Lower leg skin (tissue), 4 donors: Measurements from ENCODE around the gene UQCRC1. TPM values are rescaled to one million over a fixed set of nuclear protein-coding genes. Genes with fewer than 3 reads are reported as not detected.

Source experiments
- DNase-seq, 2 donors: peaks; one replicate each; pipeline ENCODE4 v3.0.0-alpha.2; 2019; ENCODE audit warnings: low spot score in 2 of 2
- H3K4me3 ChIP-seq: fragments of 200-600 bp; sonication (generic); 2 replicates; pipeline ENCODE4 v1.5.1; 2017; ENCODE audit warnings: mild to moderate bottlenecking, low read depth; ENCODE audit not compliant: poor library complexity, severe bottlenecking
- POLR2A ChIP-seq, 2 donors: fragments of 450-650 bp; IDR thresholded peaks; one replicate each; pipeline ENCODE4 v1.6.1; 2016 to 2017; ENCODE audit warnings: antibody characterized with exemption in 2 of 2, mild to moderate bottlenecking in 1 of 2, moderate library complexity in 1 of 2
- WGBS, 2 donors: methylation state at CpG; one replicate each; pipeline ENCODE4 v1.1.5; 2018; 5-methylcytosine and 5-hydroxymethylcytosine counted together
- intact Hi-C: fragments of 100-400 bp; cut with DNase I; formaldehyde crosslinking; loops from one replicate; pipeline ENCODE4 v1.15.0; 2023; ENCODE audit warnings: low total_unique reads
- total RNA-seq, 4 donors: library from RNA; depleted of rRNA; stranded (reverse); fragments of >200 nt; gene quantifications; one replicate each; pipeline ENCODE4 v1.1.0, GENCODE V29; 2016
- TF ChIP-seq, protein P1 (sequence below), 3 donors: fragments of 450-650 bp; IDR thresholded peaks; one replicate each; pipeline ENCODE4 v1.5.1; 2016; ENCODE audit warnings: antibody characterized with exemption in 3 of 3, mild to moderate bottlenecking in 3 of 3, moderate library complexity in 2 of 3

The UQCRC1 gene
- total RNA-seq, 4 donors from 2014 or later = 240 to 373 (median 334) TPM

DNA sequence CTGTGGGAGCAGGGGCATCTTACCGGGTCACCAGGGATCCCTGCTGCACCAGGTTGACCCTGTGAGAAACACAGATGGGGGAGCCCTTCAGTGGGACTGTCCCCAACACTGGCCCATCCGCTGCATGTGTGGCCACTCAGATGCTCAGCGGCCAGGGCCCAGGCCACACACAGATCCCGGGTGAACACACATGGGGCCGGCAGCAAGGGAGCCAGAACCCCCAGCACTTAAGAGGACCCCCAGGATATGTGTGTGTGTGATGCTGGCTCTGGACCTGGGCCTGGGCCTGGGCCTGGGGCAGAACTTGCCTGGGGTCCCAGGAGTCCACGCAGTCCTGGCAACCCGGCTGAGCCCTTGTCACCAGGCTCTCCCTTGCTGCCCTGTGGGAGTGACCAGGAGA lies 41.0 kb downstream of the UQCRC1 start:
- no peak for DNase-seq
- WGBS, 2 donors = 80 to 84% methylated on average over 3 to 7 of the region's 7 CpGs
- intact Hi-C loops = no loop called here
- no peak overlapping the region for H3K4me3 ChIP-seq
- TF ChIP-seq, protein P1, sequence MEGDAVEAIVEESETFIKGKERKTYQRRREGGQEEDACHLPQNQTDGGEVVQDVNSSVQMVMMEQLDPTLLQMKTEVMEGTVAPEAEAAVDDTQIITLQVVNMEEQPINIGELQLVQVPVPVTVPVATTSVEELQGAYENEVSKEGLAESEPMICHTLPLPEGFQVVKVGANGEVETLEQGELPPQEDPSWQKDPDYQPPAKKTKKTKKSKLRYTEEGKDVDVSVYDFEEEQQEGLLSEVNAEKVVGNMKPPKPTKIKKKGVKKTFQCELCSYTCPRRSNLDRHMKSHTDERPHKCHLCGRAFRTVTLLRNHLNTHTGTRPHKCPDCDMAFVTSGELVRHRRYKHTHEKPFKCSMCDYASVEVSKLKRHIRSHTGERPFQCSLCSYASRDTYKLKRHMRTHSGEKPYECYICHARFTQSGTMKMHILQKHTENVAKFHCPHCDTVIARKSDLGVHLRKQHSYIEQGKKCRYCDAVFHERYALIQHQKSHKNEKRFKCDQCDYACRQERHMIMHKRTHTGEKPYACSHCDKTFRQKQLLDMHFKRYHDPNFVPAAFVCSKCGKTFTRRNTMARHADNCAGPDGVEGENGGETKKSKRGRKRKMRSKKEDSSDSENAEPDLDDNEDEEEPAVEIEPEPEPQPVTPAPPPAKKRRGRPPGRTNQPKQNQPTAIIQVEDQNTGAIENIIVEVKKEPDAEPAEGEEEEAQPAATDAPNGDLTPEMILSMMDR (IDR thresholded peaks at IDR 0.05) = no peak
- no peak for TF ChIP-seq POLR2A (IDR thresholded peaks at IDR 0.05)

DNA sequence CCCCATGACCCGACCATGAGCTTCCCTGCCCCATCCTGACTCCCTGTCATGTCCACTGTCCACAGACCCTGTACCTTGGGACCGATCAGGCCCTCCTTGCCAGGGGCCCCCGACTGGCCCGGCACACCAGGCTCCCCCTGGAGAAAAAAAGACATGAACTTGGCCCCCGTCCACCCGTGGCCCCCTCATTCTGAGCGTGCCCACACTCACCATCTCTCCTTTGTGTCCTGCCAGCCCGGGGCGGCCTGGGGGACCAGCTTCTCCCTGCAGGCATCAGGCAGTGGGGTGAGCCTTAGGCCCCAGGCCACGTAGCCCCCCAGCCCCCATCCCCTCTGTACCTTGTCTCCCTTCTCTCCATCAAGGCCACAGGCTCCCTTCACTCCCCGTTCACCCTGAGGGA lies 41.9 kb downstream of the UQCRC1 start:
- no peak overlapping the region for H3K4me3 ChIP-seq
- 79 to 83% methylated on average over 11 of the region's 11 CpGs for WGBS, 2 donors
- intact Hi-C loops = no loop called here
- DNase-seq = no peak
- no peak for TF ChIP-seq POLR2A (IDR thresholded peaks at IDR 0.05)
- TF ChIP-seq, protein P1 (IDR thresholded peaks at IDR 0.05) = no peak

DNA sequence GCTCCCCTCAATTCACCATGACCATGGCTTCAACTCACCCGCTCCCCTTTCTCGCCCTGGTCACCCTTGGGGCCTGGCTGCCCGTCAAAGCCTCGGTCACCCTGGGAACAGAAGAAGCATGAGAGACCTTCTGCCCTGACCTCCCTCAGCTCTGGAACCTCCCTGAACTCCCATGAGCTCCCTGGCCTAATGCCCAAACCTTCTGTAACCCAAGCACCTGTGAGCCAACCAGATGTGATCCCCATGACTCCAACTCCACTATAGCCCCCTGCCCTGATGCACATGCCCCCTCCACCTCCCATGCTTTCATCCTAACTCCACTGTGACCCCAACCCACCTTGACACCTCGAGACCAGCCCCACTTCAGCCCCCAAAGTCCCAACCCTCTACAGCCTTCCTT lies 42.4 kb downstream of the UQCRC1 start:
- no peak overlapping the region for H3K4me3 ChIP-seq
- WGBS, 2 donors = 73 to 89% methylated on average over 5 of the region's 5 CpGs
- no peak for DNase-seq
- TF ChIP-seq, protein P1 (IDR thresholded peaks at IDR 0.05) = no peak
- no peak for TF ChIP-seq POLR2A (IDR thresholded peaks at IDR 0.05)
- intact Hi-C loops = no loop called here

DNA sequence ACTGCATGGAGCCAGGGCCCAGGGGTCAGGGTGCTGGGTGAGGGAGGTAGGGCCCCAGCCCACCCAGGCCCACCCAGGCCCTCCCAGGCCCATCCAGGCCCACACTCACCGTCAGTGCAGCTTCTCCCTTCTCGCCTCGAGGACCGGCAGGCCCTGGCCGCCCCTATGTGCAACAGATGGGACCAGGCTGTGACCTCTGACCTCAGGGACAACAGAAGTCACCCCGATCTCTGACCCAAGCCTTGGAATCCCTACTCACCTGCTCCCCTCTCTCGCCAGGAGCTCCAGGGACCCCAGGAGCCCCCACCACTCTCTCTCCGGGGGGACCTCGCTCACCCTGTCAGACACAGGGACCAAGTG lies 43.1 kb downstream of the UQCRC1 start:
- WGBS, 2 donors = 78 to 89% methylated on average over 9 of the region's 9 CpGs
- H3K4me3 ChIP-seq = no peak overlapping the region
- intact Hi-C loops = no loop called here
- no peak for TF ChIP-seq POLR2A (IDR thresholded peaks at IDR 0.05)
- TF ChIP-seq, protein P1 (IDR thresholded peaks at IDR 0.05) = no peak
- DNase-seq = no peak

DNA sequence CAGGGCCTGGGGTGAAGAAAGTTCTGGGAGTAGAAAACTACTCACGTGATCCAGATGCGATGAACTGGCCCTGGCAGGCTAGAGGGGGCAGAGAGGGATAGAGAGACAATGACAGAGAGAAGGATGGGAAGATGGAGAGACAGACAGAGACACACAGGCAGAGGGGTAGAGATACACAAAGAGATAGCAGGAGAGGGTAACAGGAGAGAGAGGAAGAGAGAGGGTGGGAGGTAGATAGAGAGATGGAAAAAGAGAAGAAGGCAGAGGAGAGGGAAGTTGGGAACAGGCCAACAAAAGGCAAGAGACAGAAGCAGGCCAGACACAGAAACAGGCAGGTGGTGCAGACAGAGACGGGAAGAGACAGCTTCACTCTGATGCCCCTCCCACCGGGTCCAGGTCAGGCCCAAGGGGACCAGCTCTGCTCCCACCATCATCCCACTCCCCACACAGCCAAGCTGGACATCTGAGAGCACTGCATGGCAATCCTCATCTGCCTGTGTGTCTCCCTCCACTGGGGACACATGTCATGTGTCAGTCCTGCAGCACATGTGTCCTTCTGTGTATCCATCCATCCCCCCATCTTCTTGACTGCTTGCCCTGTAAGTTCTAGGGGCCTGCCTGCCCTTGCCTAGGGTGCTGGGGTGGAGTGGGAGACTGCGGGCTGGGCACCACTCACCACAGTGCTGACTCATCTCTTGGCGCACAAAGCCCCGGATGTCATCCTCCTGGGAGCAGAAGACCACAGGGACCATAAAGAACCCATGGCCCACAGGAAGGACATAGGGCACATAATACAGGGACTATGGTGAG lies 43.6 kb downstream of the UQCRC1 start:
- no peak for DNase-seq
- intact Hi-C loops = no loop called here
- 32 to 42% methylated on average over 7 of the region's 7 CpGs for WGBS, 2 donors
- no peak overlapping the region for H3K4me3 ChIP-seq
- no peak for TF ChIP-seq POLR2A (IDR thresholded peaks at IDR 0.05)
- TF ChIP-seq, protein P1 (IDR thresholded peaks at IDR 0.05) = no peak

DNA sequence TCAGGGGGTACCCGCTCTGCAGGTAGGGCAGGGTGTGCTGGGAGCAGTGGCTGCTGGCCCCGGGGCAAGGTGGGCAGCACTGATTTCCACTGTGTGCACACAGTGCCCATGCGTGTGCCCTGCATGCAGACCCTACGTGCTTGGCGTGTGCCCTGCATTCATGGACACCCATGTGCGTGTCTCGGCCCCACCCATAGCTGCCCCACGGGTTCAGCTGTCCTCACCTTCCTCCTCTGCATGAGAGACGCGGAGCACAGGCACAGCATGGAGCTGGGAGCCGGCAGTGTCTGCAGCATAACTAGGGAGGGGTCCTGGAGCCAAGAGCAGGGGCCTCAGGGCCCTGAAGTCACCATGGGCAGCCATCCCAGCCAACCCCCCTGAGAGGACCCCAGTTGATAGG lies 44.3 kb downstream of the UQCRC1 start:
- no peak for DNase-seq
- TF ChIP-seq, protein P1 (IDR thresholded peaks at IDR 0.05) = no peak
- no peak for TF ChIP-seq POLR2A (IDR thresholded peaks at IDR 0.05)
- WGBS, 2 donors = 78 to 86% methylated on average over 11 of the region's 11 CpGs
- no peak overlapping the region for H3K4me3 ChIP-seq
- intact Hi-C loops = no loop called here
